NCI-H2227 (cell line): ENCODE data around the gene PSAP.
"Not testable (repeated sequence)": the region's sequence is repeated elsewhere in the genome, so short reads cannot be mapped to it uniquely, and the experiment has no call there.

Experiments used
- DNase-seq: peaks from one replicate; lab custom pipeline; 2025; ENCODE audit not compliant: unreplicated experiment; lab: John Stamatoyannopoulos, UW

Gene PSAP

GRCh38 chr10:71874680-71875354, 23.8 kb upstream of the PSAP start:
- DNase-seq = not testable (repeated sequence)

- DNase-seq = no peak
These were observed 22.6 kb upstream of the PSAP start for GRCh38 chr10:71873582-71874211.

- not testable (repeated sequence) for DNase-seq
These were observed 18.6 kb upstream of the PSAP start for GRCh38 chr10:71869601-71870000.

GRCh38 chr10:71868192-71868697, 17.2 kb upstream of the PSAP start:
- no peak for DNase-seq

GRCh38 chr10:71865561-71866041, 14.6 kb upstream of the PSAP start:
- no peak for DNase-seq

GRCh38 chr10:71864911-71865361, 13.9 kb upstream of the PSAP start:
- DNase-seq = no peak

- no peak for DNase-seq
These were observed 12.2 kb upstream of the PSAP start for GRCh38 chr10:71863203-71863602.

- DNase-seq = peak; percentile 53
These were observed 9.4 kb upstream of the PSAP start for GRCh38 chr10:71860243-71861029.

- DNase-seq = no peak
These were observed 7.2 kb upstream of the PSAP start for GRCh38 chr10:71857934-71858890.

GRCh38 chr10:71856619-71857018, 5.6 kb upstream of the PSAP start:
- no peak for DNase-seq

- DNase-seq = no peak
These were observed 3.0 kb upstream of the PSAP start for GRCh38 chr10:71854031-71854430.

- DNase-seq = no peak
These were observed 1.4 kb upstream of the PSAP start for GRCh38 chr10:71852355-71852937.

- DNase-seq = not testable (repeated sequence)
These were observed 529 bp upstream of the PSAP start for GRCh38 chr10:71851465-71852095.

GRCh38 chr10:71850021-71850742, 869 bp downstream of the PSAP start:
- no peak for DNase-seq

- no peak for DNase-seq
These were observed 1.6 kb downstream of the PSAP start for GRCh38 chr10:71849461-71849908.

- no peak for DNase-seq
These were observed 2.5 kb downstream of the PSAP start for GRCh38 chr10:71848325-71849275.

- DNase-seq = no peak
These were observed 3.6 kb downstream of the PSAP start for GRCh38 chr10:71847418-71847817.

- no peak for DNase-seq
These were observed 4.2 kb downstream of the PSAP start for GRCh38 chr10:71846816-71847215.
